Mucosa of stomach (tissue), 1 donor: Measurements from ENCODE around the gene ATP6V1G1.
"Not testable (repeated sequence)": the region's sequence is repeated elsewhere in the genome, so short reads cannot be mapped to it uniquely, and the experiment has no call there.

Source experiments
- H3K27me3 ChIP-seq: one replicate; pipeline ENCODE4 v1.7.0; 2013; ENCODE audit warnings: mild to moderate bottlenecking, low read length; ENCODE audit not compliant: control insufficient read depth, insufficient read depth
- H3K36me3 ChIP-seq: one replicate; pipeline ENCODE4 v1.7.0; 2013; ENCODE audit warnings: low read length; ENCODE audit not compliant: control insufficient read depth, insufficient read depth
- H3K4me1 ChIP-seq: one replicate; pipeline ENCODE4 v1.7.0; 2013; ENCODE audit warnings: mild to moderate bottlenecking, low read length; ENCODE audit not compliant: control insufficient read depth, insufficient read depth
- H3K4me3 ChIP-seq: one replicate; pipeline ENCODE4 v1.7.0; 2013; ENCODE audit warnings: low read length
- H3K9ac ChIP-seq: one replicate; pipeline ENCODE4 v1.7.0; 2013; ENCODE audit warnings: mild to moderate bottlenecking, low read length, moderate library complexity
- H3K9me3 ChIP-seq: one replicate; pipeline ENCODE4 v1.7.0; 2013; ENCODE audit warnings: mild to moderate bottlenecking, low read length, moderate library complexity; ENCODE audit not compliant: control insufficient read depth
- donor health status: Pancreatic carcinoma.

The ATP6V1G1 gene

GRCh38 chr9:114559830-114560513 lies 27.6 kb upstream of the ATP6V1G1 start:
- no peak overlapping the region for H3K9ac ChIP-seq
- H3K9me3 ChIP-seq, result no peaks in the 10 kb centered on the region
- no peak overlapping the region for H3K4me3 ChIP-seq
- no peaks in the 10 kb centered on the region for H3K27me3 ChIP-seq
- no peaks in the 10 kb centered on the region for H3K36me3 ChIP-seq
- H3K4me1 ChIP-seq, result no peaks in the 10 kb centered on the region

- H3K4me1 ChIP-seq, result no peaks in the 10 kb centered on the region
Measured at GRCh38 chr9:114560956-114561355, 26.6 kb upstream of the ATP6V1G1 start.

GRCh38 chr9:114561771-114562170 lies 25.8 kb upstream of the ATP6V1G1 start:
- Histone ChIP-seq H3K9me3 (no peaks in the 10 kb centered on the region), H3K36me3 (no peaks in the 10 kb centered on the region), H3K27me3 (no peaks in the 10 kb centered on the region), H3K9ac (no peak overlapping the region), H3K4me1 (no peaks in the 10 kb centered on the region), H3K4me3 (no peak overlapping the region)

More at GRCh38 chr9:114560956-114561355, 26.6 kb upstream of the ATP6V1G1 start:
- no peak overlapping the region for H3K4me3 ChIP-seq
- no peaks in the 10 kb centered on the region for H3K27me3 ChIP-seq
- no peaks in the 10 kb centered on the region for H3K9me3 ChIP-seq
- no peaks in the 10 kb centered on the region for H3K36me3 ChIP-seq
- H3K9ac ChIP-seq, result no peak overlapping the region

- H3K9me3 ChIP-seq, result no peaks in the 10 kb centered on the region
- H3K4me3 ChIP-seq, result no peak overlapping the region
- H3K9ac ChIP-seq, result no peak overlapping the region
- H3K27me3 ChIP-seq, result no peaks in the 10 kb centered on the region
- H3K36me3 ChIP-seq, result no peaks in the 10 kb centered on the region
- H3K4me1 ChIP-seq, result no peaks in the 10 kb centered on the region
Measured at GRCh38 chr9:114565204-114565603, 22.4 kb upstream of the ATP6V1G1 start.

- Histone ChIP-seq H3K4me3 (no peak overlapping the region), H3K9me3 (no peaks in the 10 kb centered on the region), H3K9ac (no peak overlapping the region), H3K4me1 (no peaks in the 10 kb centered on the region), H3K36me3 (no peaks in the 10 kb centered on the region), H3K27me3 (no peaks in the 10 kb centered on the region)
Measured at GRCh38 chr9:114570742-114571141, 16.8 kb upstream of the ATP6V1G1 start.

- no peak overlapping the region for H3K9ac ChIP-seq
- H3K4me1 ChIP-seq, result no peaks in the 10 kb centered on the region
- H3K4me3 ChIP-seq, result no peak overlapping the region
- no peaks in the 10 kb centered on the region for H3K27me3 ChIP-seq
- H3K9me3 ChIP-seq, result no peaks in the 10 kb centered on the region
- no peaks in the 10 kb centered on the region for H3K36me3 ChIP-seq
Measured at GRCh38 chr9:114571391-114571790, 16.2 kb upstream of the ATP6V1G1 start.

GRCh38 chr9:114572199-114572598 lies 15.4 kb upstream of the ATP6V1G1 start:
- H3K9me3 ChIP-seq, result no peaks in the 10 kb centered on the region
- no peaks in the 10 kb centered on the region for H3K36me3 ChIP-seq
- H3K27me3 ChIP-seq, result no peaks in the 10 kb centered on the region
- no peaks in the 10 kb centered on the region for H3K4me1 ChIP-seq
- H3K9ac ChIP-seq, result no peak overlapping the region
- no peak overlapping the region for H3K4me3 ChIP-seq

- H3K27me3 ChIP-seq, result no peaks in the 10 kb centered on the region
- no peak overlapping the region for H3K4me3 ChIP-seq
- no peaks in the 10 kb centered on the region for H3K9me3 ChIP-seq
- no peaks in the 10 kb centered on the region for H3K4me1 ChIP-seq
- no peaks in the 10 kb centered on the region for H3K36me3 ChIP-seq
- H3K9ac ChIP-seq, result no peak overlapping the region
Measured at GRCh38 chr9:114574438-114574837, 13.1 kb upstream of the ATP6V1G1 start.

- H3K9ac ChIP-seq, H3K27me3 ChIP-seq, H3K4me3 ChIP-seq, H3K36me3 ChIP-seq, H3K4me1 ChIP-seq, H3K9me3 ChIP-seq: not testable (repeated sequence)
Measured at GRCh38 chr9:114576779-114577178, 10.8 kb upstream of the ATP6V1G1 start.

GRCh38 chr9:114578134-114578533 lies 9.4 kb upstream of the ATP6V1G1 start:
- H3K9ac ChIP-seq, H3K4me3 ChIP-seq, H3K9me3 ChIP-seq, H3K36me3 ChIP-seq, H3K4me1 ChIP-seq, H3K27me3 ChIP-seq: not testable (repeated sequence)

DNA sequence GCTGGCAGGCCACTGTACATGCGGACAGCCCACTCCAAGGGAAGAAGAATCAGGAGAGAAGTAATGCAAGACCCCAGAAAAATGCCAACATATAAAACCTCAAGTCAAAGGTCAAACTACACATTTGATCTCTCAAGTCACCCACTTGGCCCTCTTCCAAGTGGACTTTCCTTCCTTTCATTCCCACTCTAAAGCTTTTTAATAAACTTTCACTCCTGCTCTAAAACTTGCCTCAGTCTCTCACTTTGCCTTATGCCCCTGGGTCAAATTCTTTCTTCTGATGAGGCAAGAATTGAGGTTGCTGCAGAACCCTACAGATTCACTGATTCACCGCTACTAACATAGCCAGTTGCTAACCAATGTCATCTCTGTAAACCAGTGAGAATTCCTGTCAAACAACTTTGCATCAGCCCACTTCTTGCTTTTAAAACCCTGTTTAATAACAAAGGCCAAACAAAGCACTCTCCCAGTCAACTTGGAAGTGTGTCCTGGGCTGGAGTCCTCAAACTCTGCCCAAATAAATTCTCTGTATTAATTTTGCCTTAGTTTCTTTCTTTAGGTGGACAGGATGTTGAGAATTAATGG lies 6.9 kb upstream of the ATP6V1G1 start:
- Histone ChIP-seq H3K27me3 (no peaks in the 10 kb centered on the region), H3K9ac (no peak overlapping the region), H3K36me3 (no peaks in the 10 kb centered on the region), H3K4me1 (no peaks in the 10 kb centered on the region), H3K9me3 (no peaks in the 10 kb centered on the region), H3K4me3 (no peak overlapping the region)

GRCh38 chr9:114583371-114584155 lies 4.0 kb upstream of the ATP6V1G1 start:
- no peaks in the 10 kb centered on the region for H3K9me3 ChIP-seq
- no peaks in the 10 kb centered on the region for H3K27me3 ChIP-seq
- no peak overlapping the region for H3K4me3 ChIP-seq
- no peak overlapping the region for H3K9ac ChIP-seq
- no peaks in the 10 kb centered on the region for H3K36me3 ChIP-seq
- H3K4me1 ChIP-seq, result no peaks in the 10 kb centered on the region
